Hepatic stellate cell (primary cell): Measurements from ENCODE around the gene IQCM.
A peak's percentile ranks its signal among the peaks of the same experiment; 100 is the strongest.

Experiments used
- DNase-seq: peaks from one replicate; pipeline ENCODE4 v3.0.0; 2011; ENCODE audit warnings: low spot score

The IQCM gene

DNA sequence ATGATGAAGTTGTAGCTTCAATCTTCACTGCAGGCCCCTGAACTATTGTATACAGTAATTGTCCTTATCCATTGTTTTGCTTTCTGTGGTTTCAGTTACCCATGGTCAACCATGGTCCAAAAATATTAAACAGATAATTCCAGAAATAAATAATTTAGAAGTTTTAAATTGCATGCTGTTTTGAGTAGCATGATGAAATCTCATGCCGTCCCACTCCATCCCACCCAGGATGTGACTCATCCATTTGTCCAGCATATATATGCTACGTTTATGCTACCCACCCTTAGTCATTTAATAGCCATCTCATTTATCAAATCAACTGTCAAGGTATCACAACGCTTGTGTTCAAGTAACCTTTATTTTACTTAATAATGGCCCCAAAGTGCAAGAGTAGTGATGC is 34.5 kb downstream of the IQCM start:
- DNase-seq: peak; percentile 9

GRCh38 chr4:149768477-149768876 is 47.2 kb downstream of the IQCM start:
- no peak for DNase-seq

DNA sequence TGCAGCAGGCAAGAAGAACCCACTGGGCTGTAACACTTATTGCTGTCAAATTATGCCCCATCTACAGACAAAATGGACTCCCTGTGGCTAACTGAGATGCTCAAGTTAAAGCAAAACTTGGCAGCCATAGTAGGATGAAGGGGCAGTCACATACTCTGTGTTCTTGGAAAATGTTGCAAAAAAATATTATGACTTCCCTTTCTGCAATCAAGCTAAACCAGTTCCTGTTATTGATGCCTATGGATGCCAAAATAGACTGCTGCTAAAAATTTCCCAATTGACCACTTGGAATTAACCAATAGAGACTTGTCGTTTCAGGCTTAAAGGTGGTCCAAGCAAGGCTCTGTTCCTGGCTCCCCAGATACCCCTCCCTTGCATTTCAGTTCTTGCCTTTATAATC is 49.5 kb downstream of the IQCM start:
- DNase-seq: no peak

- DNase-seq: peak; percentile 15
Measured at GRCh38 chr4:149765630-149766029, 50.0 kb downstream of the IQCM start.

- DNase-seq: no peak
Measured at GRCh38 chr4:149755969-149756368, 59.7 kb downstream of the IQCM start.

- DNase-seq: peak; percentile 10
Measured at GRCh38 chr4:149754526-149754925, 61.1 kb downstream of the IQCM start.

GRCh38 chr4:149752729-149753128 is 62.9 kb downstream of the IQCM start:
- DNase-seq: no peak

DNA sequence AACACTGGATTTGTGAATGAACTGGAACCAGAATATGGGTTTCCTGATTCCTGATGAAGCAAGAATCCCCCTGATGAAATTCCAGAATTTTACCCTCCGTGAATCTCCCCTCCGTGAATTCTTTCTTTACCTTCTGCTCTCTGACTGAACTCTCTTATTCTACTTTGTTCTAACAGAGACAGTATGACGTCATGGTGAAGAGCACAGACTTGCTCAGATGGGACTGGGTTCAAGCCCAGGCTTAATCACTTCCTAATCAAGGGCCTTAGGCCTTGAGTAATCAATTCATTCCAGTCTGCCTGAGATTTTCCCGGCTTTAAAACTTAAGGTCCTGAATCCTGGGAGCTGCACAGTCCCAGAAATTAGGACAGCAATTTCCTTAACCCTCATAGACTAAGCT is 64.5 kb downstream of the IQCM start:
- no peak for DNase-seq

DNA sequence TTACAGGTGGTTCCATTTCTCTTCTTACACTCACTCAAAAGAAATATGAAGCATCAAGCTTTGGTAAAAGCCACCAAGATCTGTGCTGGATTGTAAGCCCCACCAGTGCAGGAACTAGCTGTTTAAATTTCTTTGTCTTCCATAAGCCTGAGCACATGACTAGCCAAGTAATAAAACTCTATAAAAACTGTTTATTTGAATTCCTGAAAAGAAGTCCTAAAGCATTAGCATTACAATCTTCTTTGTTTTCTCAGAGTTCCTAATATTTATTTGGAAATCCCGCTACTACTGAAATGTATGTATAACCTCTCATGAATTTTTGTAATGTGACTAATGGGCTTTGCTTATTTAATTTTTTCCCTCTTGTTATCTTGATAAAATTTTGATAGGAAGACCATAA is 65.9 kb downstream of the IQCM start:
- DNase-seq: no peak

- no peak for DNase-seq
Measured at GRCh38 chr4:149747646-149748045, 68.0 kb downstream of the IQCM start.

- DNase-seq: no peak
Measured at GRCh38 chr4:149746276-149746675, 69.4 kb downstream of the IQCM start.

DNA sequence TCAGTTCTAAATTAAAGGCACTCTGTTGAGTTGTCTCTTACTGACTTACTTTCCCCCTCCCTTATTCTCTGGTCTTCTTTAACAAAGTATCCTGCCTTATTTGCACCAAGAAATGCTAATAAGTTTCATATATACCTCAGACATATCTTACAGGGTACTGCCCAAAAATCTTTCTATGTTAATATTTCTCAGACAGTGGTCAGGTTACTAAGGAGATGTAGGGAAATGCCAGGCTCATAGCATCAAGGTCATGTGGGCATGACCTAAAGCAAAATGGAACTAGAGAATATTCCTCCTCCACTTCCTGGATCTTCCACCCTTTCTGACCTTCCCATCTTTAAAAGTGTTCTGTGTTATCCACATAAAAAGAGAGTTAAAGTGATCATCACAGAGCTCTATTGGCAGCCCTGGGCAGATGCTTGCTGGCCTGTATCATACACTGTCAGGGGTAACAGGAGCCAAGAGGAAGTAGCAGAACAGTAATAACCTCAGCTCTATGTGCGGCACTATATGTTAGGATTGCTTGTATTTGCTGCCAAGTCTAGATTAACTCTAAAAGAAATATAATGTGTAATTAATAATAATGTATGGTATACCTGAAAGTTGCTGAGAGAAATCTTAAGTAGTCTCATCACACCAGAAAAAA is 74.3 kb downstream of the IQCM start:
- DNase-seq: no peak

GRCh38 chr4:149738156-149738555 is 77.5 kb downstream of the IQCM start:
- DNase-seq: no peak

DNA sequence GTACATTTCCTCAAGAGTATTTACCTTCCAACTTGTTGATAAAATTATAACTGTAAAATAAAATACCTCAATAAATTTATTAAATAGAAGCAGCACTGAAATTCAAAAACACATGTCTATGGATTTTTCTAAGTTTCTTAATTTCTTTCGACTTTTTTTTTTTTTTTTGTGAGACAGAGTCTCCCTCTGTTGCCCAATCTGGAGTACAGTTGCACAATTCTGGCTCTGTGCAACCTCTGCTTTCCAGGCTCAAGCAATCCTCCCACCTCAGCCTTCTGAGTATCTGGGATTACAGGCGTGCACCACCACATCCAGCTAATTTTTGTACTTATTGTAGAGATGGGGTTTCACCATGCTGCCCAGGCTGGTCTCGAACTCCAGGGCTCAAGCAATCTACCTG is 79.8 kb downstream of the IQCM start:
- no peak for DNase-seq

GRCh38 chr4:149728444-149728843 is 87.2 kb downstream of the IQCM start:
- no peak for DNase-seq

GRCh38 chr4:149727663-149728062 is 88.0 kb downstream of the IQCM start:
- DNase-seq: no peak

- DNase-seq: no peak
Measured at GRCh38 chr4:149723065-149723464, 92.6 kb downstream of the IQCM start.

- DNase-seq: no peak
Measured at GRCh38 chr4:149719806-149720205, 95.8 kb downstream of the IQCM start.

GRCh38 chr4:149719357-149719756 is 96.3 kb downstream of the IQCM start:
- DNase-seq: no peak

DNA sequence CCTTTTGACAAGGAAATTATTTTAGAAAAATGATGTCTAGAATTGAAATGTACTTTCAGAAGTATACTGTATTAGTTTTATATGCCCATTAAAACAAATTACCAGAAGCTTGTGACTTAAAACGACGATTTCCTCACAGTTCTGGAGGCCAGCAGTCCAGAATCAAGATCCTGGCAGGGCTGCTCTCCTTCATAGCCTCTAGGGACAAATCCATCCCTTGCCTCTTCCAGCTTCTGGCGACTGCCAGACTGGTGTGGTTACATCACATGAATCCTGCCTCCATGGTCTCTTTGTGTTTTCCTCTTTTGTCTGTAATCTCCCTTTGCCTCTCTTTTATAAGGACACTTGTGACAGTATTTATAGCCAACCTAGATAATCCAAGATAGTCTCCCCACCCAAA is 97.1 kb downstream of the IQCM start:
- no peak for DNase-seq

GRCh38 chr4:149716728-149717127 is 98.9 kb downstream of the IQCM start:
- DNase-seq: no peak

- DNase-seq: no peak
Measured at GRCh38 chr4:149715822-149716585, 99.6 kb downstream of the IQCM start.

- no peak for DNase-seq
Measured at GRCh38 chr4:149713031-149713430, 102.6 kb downstream of the IQCM start.
